Caco-2 (cell line): ENCODE data around the gene MATN4. TPM values are rescaled to one million over a fixed set of nuclear protein-coding genes. Genes with fewer than 3 reads are reported as not detected.

Experiments
- BruUV-seq: library from RNA; stranded (reverse); fragments of 400-500 nt; replicated peaks from 2 replicates; lab custom pipeline; 2021; lab: Mats Ljungman, UMichigan
- CTCF ChIA-PET: fragments of 300-600 bp; sonication (Branson Sonifier 250); formaldehyde crosslinking; loops from one replicate; lab custom pipeline; 2022; ENCODE audit warnings: antibody characterized with exemption; lab: Charles Lee
- POLR2A ChIA-PET: fragments of 300-600 bp; sonication (Branson Sonifier 250); formaldehyde crosslinking; loops from one replicate; lab custom pipeline; 2022; ENCODE audit warnings: antibody characterized with exemption; lab: Charles Lee
- DNase-seq, 2 experiments: peaks; one replicate each; pipeline versions ENCODE4 v3.0.0 to v3.0.0-alpha.2; 2020 to 2022
- H3K27me3 ChIP-seq: replicated peaks from 2 replicates; pipeline ENCODE4 v1.6.0; 2011; ENCODE audit warnings: low read length; ENCODE audit not compliant: control insufficient read depth, insufficient read depth
- H3K36me3 ChIP-seq: 2 replicates; pipeline ENCODE4 v1.5.1; 2011; ENCODE audit warnings: low read length; ENCODE audit not compliant: control insufficient read depth, insufficient read depth
- H3K4me1 ChIP-seq: fragments of 250-450 bp; sonication (Bioruptor Pico); 2 replicates; pipeline ENCODE4 v1.5.1; 2020; ENCODE audit warnings: mild to moderate bottlenecking
- H3K4me3 ChIP-seq: 2 replicates; pipeline ENCODE4 v1.5.1; 2011; ENCODE audit warnings: low read depth, mild to moderate bottlenecking, control low read depth, low read length
- H3K9me3 ChIP-seq: fragments of 250-450 bp; sonication (Bioruptor Pico); 2 replicates; pipeline ENCODE4 v1.5.1; 2020; ENCODE audit warnings: mild to moderate bottlenecking, moderate library complexity
- H3K27ac Mint-ChIP-seq: one replicate; pipeline ENCODE4 v1.8.0; 2022; ENCODE audit warnings: mixed read lengths; ENCODE audit not compliant: unreplicated experiment
- H3K27me3 Mint-ChIP-seq: one replicate; pipeline ENCODE4 v1.8.0; 2022; ENCODE audit warnings: mixed read lengths; ENCODE audit not compliant: insufficient read depth, unreplicated experiment
- H3K36me3 Mint-ChIP-seq: one replicate; pipeline ENCODE4 v1.8.0; 2022; ENCODE audit warnings: mild to moderate bottlenecking, mixed read lengths; ENCODE audit not compliant: insufficient read depth, unreplicated experiment
- H3K4me1 Mint-ChIP-seq: one replicate; pipeline ENCODE4 v1.8.0; 2022; ENCODE audit warnings: low read depth, mixed read lengths; ENCODE audit not compliant: unreplicated experiment
- H3K4me3 Mint-ChIP-seq: one replicate; pipeline ENCODE4 v1.8.0; 2022; ENCODE audit warnings: mild to moderate bottlenecking, moderate library complexity, mixed read lengths; ENCODE audit not compliant: unreplicated experiment
- H3K9me3 Mint-ChIP-seq: one replicate; pipeline ENCODE4 v1.8.0; 2022; ENCODE audit warnings: mixed read lengths; ENCODE audit not compliant: unreplicated experiment
- intact Hi-C: fragments of 100-400 bp; cut with micrococcal nuclease; formaldehyde crosslinking; loops from one replicate; pipeline ENCODE4 v1.10.0; 2022; ENCODE audit not compliant: unreplicated experiment
- total RNA-seq: library from RNA; stranded (reverse); gene quantifications from 2 replicates; pipeline ENCODE4 v1.2.3, GENCODE V29; 2022
- TF ChIP-seq, protein P1 (sequence below), 2 experiments: fragments of 200-600 bp in 1 of 2; IDR thresholded peaks; 1 replicate in 1 of 2; 2 replicates in 1 of 2; pipeline versions ENCODE4 v1.5.1 to v1.8.0; 2011 to 2022; ENCODE audit warnings: antibody characterized with exemption in 1 of 2, control low read depth in 1 of 2, inconsistent platforms in 1 of 2, low read depth in 1 of 2, low read length in 1 of 2, mild to moderate bottlenecking in 1 of 2, moderate library complexity in 1 of 2; ENCODE audit not compliant: insufficient read depth in 1 of 2, severe bottlenecking in 1 of 2, unreplicated experiment in 1 of 2

MATN4 gene
- total RNA-seq, 1 experiment from 2014 or later = not detected

- no peak for DNase-seq
- no peaks in the 10 kb centered on the region for H3K4me1 ChIP-seq
- TF ChIP-seq, protein P1, sequence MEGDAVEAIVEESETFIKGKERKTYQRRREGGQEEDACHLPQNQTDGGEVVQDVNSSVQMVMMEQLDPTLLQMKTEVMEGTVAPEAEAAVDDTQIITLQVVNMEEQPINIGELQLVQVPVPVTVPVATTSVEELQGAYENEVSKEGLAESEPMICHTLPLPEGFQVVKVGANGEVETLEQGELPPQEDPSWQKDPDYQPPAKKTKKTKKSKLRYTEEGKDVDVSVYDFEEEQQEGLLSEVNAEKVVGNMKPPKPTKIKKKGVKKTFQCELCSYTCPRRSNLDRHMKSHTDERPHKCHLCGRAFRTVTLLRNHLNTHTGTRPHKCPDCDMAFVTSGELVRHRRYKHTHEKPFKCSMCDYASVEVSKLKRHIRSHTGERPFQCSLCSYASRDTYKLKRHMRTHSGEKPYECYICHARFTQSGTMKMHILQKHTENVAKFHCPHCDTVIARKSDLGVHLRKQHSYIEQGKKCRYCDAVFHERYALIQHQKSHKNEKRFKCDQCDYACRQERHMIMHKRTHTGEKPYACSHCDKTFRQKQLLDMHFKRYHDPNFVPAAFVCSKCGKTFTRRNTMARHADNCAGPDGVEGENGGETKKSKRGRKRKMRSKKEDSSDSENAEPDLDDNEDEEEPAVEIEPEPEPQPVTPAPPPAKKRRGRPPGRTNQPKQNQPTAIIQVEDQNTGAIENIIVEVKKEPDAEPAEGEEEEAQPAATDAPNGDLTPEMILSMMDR (IDR thresholded peaks at IDR 0.05; ENCODE audit: insufficient read depth in 1 of 2, low read depth in 1 of 2, low read length in 1 of 2, severe bottlenecking in 1 of 2, unreplicated experiment in 1 of 2) = no peak
- peaks cover 32% of the 10 kb centered on the region for H3K27me3 Mint-ChIP-seq
- no peaks in the 10 kb centered on the region for H3K27me3 ChIP-seq
- no peaks in the 10 kb centered on the region for H3K9me3 ChIP-seq
- H3K36me3 ChIP-seq = no peaks in the 10 kb centered on the region
- H3K27ac Mint-ChIP-seq = no peak overlapping the region
- H3K9me3 Mint-ChIP-seq = no peaks in the 10 kb centered on the region
- ChIA-PET POLR2A (no interaction called here), CTCF (no interaction called here)
- H3K4me3 ChIP-seq = no peak overlapping the region
- H3K4me1 Mint-ChIP-seq = no peaks in the 10 kb centered on the region
- H3K36me3 Mint-ChIP-seq = no peaks in the 10 kb centered on the region
- no peak overlapping the region for H3K4me3 Mint-ChIP-seq
- no TSS peak for BruUV-seq
- intact Hi-C loops = no loop called here
Measured at GRCh38 chr20:45246109-45246508, 62.0 kb downstream of the MATN4 start.

Other genes with a start within 250 kb of the MATN4 start
- gene KCNS1, start 207.2 kb downstream of the MATN4 start, total RNA-seq = 0.09 TPM in 1 of 2 replicates, not detected in the other
- not detected in 2 replicates for gene WFDC5, start 193.1 kb downstream of the MATN4 start, total RNA-seq
- not detected in 2 replicates for gene WFDC12, start 183.8 kb downstream of the MATN4 start, total RNA-seq
- 3.7 and 6.8 TPM in 2 replicates for gene PI3, start 133.4 kb downstream of the MATN4 start, total RNA-seq
- not detected in 2 replicates for gene SEMG1, start 101.3 kb downstream of the MATN4 start, total RNA-seq
- gene SEMG2, start 86.9 kb downstream of the MATN4 start, total RNA-seq = not detected in 2 replicates
- gene SLPI, start 53.7 kb downstream of the MATN4 start, total RNA-seq = 3.0 TPM in 2 replicates
- gene RBPJL, start 1.5 kb downstream of the MATN4 start, total RNA-seq = not detected in 2 replicates
- gene SDC4, start 40.1 kb upstream of the MATN4 start, total RNA-seq = 227 and 242 TPM in 2 replicates
- gene SYS1, start 54.9 kb upstream of the MATN4 start, total RNA-seq = 62.1 and 67.1 TPM in 2 replicates
- not detected in 2 replicates for gene TP53TG5, start 70.0 kb upstream of the MATN4 start, total RNA-seq
- 71.0 and 74.3 TPM in 2 replicates for gene DBNDD2, start 100.0 kb upstream of the MATN4 start, total RNA-seq
- gene PIGT, start 107.8 kb upstream of the MATN4 start, total RNA-seq = 239 and 259 TPM in 2 replicates
- 14.3 and 16.9 TPM in 2 replicates for gene WFDC2, start 161.5 kb upstream of the MATN4 start, total RNA-seq
- gene SPINT3, start 207.3 kb upstream of the MATN4 start, total RNA-seq = not detected in 2 replicates
- not detected in 2 replicates for gene WFDC6, start 231.2 kb upstream of the MATN4 start, total RNA-seq
- gene EPPIN, start 239.1 kb upstream of the MATN4 start, total RNA-seq = not detected in 2 replicates